ENCODE data around the gene TWIST2.

TWIST2 gene

DNA sequence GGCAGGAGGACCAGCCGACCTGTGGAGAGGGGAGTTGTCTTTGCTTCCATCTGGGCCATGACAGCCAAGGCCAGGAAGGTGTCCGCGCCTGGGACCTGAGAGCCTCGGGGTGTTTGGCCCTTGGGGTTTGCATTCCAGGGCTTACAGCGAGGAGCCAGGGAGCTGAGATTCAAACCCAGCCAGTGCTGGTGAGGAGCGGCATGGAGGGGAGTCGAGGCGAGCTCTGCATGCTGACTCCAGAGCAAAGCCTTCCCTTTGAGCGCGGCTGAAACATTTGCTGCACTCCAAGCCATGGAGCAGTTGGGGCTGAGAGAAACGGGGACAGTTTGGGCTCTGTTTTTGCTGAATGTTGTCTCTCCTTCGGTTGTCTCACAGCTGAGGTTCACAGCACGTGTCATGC lies 77.4 kb downstream of the TWIST2 start:
- no peak for DNase-seq

DNA sequence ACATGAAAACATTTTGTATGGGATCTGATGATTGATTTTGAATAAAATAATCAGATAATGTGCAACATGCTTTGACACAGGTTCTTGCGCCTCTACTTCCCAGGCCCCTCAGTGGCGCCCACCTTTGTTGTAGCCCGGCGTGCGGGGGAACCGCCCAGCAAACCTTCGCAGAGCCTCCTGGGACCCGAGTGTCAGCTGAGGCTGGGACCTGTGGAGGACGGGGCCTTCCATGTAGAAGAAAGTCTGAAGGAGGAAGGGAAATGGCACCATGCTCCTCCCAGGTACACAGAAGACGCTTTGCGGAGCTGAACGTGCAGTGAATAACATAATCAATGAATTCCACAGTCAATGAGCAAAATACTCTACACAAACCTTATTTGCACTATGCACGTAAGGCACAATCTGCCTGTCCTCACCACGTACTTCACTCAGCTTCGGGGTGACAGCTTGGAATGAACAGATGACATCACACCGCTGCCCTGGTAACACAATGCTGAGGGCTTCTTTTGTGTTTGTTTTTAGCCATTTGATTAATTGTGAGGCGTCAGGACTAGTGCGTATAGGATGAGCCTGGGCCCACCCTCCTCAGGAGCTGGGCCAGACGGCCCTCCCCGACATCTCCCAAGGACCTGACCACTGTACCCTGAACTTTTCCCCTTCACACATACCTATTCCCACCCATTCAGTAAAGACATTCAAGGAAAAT lies 78.1 kb downstream of the TWIST2 start:
- DNase-seq, result no peak

DNA sequence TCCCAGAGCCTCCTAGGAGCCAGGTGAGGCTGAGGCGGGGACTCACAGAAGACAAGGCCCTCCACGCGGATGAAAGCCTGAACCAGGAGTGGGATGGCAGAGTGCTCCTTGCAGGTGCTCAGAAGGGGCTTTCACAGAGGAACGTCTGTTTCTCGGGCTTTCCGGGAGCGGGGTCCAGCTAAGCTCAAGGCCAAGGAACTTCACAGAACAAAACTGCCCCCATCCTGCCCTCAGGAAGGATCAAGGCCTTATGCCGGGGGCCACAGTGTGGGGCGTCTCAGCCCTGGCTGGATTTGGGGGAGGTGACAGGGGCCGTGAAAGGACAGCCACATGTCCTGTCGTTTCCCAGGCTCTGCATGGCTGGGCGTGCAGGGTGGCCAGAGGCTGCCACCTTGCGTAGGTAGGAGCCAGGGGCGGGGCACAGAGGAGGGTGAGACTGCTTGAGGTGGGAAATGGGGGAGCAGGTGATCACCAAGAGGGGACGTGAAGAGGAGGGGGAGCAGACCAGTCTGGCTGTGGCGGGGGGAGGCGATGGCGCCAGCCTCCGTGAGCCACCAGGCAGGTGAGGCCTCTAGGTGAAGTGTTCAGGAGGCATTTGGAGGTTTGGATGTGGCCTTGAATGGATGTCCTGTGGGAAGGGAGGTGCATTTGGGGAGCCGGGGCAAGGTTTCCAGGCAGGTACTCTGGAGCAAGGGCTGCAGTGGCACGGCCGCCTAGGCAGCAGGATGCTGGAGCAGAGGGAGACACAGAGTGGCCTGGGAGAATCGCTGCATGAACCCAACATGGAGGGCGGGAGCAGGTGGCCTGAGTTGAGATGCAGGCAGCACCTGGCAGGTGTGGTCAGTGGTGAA lies 79.1 kb downstream of the TWIST2 start:
- DNase-seq, result no peak

DNA sequence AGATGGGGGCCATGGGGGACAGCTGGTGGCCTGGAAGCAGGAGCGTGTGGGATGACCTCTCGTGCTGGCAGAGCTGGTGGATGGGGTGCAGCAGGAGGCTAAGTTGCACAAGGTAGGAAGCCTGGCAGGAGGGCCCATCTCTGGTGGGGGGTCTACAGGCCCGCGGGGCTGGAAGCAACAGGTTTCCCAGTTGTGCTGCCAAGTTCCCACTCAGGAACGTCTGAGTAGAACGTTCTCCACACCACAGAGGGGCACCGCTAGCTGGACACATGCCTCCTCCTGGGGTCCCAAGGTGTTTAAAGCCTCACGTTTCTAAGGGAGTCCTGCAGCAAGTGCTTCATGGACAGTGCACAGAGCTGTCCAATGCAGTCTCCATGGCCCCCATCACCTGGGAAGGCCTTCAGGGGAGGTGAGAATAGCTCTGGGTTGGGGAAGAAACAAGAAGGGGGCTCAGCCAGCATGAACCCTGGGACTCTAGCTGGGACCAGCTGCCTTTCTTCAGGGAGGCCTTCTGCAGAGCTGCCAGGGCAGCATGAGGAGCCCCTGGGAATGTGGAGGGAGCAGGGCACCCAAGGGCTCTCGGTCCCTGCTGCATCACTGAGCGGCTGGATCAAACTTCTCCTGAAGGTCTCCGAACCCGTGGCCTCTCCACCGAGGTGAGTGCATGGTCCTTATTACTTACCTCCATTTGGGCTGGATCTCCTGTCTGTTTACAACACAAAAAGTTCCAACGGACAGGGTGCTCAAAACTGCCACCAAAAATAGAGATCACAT lies 80.0 kb downstream of the TWIST2 start:
- no peak for DNase-seq

DNA sequence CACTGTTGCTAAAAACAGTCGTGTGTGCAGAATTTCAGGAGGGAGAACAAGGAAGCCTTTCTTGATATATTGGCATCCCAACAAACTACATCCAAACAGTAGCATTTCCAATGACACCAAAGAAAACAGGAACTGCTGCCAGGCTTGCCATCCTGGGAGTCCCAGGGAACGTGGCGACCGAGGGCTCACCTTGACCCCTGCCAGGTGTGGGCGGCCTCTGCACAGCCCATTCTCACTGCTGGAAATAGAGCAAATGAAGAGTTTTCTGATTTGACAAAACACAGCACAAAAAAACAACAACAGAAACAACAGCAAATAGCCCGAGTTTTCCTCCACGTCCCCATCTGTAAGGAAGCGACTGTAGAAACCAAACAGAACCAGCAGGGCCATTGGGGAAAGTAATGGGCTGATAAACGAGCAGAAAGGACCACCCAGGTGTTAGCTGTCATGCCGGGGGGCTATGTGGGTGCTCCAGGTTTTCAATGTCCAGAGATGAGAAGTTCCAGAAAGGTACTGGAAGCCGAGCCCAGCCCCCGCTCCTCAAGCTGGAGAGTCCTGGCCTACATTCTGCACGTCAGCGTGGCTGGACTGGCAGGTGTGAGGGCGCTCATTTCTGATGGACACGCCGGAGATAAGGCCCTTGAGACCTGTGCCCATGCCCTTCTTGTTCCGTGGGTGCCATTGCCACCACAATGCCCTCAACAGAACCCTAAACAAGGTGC lies 80.8 kb downstream of the TWIST2 start:
- DNase-seq, result no peak

DNA sequence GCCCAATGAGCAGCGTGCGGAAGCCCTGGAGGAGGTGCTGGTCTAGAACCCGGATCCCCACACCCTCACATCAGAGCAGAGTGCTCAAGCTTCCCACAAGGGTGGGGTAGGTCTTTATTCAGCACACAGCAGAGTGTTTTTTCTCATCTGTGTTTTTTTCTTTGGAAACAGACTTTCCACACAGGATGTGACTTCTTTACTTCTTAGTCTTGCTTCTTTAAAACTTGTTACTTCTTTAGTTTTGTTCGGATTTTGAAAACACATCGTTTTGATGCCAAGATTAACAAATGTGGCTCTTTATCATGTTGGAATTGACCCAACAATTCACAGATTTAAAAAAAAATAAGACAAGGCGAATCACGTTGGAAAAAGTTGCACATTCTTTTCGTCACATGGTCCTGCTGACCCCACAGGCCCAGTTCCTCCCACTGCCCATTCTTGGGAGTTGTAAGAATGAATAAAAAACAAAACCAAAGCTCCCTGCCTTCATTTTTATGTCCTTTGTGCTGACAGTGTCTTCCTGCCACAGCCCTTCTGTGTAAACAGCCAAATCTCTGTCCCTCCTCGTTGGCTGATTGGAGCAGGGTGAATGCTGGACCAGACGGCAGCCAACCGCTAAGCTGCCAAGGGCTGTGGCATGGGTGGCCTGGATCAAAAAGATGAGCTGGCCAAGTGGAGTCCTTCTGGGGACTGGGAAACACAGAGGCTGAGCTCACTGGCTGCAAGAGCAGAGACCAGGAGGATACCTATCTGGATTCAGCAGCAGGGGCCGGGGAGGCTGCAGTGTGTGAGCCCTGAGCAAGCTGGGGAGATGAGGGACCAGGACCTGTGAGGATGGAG lies 81.6 kb downstream of the TWIST2 start:
- DNase-seq, result no peak

DNA sequence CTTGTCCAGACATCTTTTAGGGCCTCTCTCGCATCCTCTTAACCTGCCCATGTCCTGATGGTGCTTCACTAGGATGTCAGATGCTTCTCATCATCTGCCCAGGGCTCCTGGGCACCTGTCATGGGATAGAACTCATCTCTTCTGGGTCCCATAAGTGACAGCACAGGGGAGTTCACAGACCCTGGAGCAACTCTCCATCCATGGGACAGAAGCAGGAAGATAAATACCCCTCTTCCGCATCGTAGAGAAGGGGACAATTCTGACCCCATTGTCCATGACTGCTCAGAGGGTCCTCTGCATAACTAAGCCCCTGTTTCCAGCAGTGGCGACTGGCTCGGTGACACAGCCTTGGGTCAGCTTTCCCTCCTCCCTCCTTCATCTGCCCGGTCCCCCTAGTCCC lies 82.3 kb downstream of the TWIST2 start:
- no peak for DNase-seq

DNA sequence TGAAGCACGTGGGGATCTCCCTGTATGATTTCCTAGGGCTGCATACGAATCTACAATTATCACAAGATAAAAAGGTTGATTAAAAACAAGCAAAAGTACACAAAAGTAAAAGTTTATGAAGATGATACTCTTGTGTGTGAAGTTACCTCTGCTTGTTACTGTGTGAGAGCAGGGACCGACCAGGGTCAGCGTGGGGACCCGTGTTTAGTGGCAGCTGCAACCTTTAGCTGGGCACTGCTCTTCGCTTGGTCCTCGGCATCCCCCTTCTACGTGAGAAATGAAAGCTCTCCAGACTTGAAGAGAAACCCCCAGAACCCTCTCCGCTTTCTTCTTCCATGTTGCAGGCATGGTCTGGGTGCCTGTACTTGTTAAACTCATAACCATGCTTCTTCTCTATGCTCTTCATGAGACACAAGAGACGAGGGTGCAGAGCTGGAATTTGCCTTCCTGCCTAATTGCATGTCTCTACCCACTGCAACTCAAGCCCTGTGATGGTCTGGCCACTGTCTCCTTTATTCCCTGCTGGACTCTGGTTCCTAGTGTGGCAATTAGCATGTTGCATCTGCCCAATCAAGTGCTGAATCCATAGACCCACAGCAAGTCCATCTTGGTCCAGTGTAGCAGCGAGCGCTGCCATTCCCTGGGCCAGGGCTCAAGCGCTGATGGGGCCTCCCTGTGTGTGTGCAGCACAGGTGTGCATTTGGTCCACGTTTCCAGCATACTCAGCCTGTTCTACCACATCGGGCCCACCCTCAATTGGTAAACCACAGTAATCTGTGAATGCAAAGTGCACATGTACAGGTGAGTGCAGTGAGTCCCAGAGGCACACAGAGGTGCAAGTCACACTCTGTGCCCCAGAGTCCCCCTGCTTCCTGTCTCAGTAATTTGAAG lies 88.5 kb downstream of the TWIST2 start:
- no peak for DNase-seq

DNA sequence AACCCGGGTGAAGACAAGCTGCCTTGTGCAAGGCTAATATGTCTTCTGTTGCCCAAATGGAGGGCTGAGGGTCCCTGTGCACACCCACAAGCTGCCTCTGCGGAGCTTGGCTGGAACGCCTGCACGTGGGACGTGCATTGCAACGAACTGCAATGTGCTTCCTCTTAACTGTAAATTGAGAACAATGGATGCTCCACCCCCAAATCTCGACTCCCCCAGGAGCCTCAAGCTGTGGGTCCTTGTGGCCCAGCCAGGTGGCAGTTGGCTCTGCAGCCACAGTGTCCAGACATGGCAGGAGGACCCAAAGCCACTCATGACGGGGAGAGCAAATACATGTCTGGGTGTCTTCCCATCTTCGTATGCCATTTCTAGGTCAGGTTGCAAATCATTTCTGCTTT lies 90.1 kb downstream of the TWIST2 start:
- no peak for DNase-seq

DNA sequence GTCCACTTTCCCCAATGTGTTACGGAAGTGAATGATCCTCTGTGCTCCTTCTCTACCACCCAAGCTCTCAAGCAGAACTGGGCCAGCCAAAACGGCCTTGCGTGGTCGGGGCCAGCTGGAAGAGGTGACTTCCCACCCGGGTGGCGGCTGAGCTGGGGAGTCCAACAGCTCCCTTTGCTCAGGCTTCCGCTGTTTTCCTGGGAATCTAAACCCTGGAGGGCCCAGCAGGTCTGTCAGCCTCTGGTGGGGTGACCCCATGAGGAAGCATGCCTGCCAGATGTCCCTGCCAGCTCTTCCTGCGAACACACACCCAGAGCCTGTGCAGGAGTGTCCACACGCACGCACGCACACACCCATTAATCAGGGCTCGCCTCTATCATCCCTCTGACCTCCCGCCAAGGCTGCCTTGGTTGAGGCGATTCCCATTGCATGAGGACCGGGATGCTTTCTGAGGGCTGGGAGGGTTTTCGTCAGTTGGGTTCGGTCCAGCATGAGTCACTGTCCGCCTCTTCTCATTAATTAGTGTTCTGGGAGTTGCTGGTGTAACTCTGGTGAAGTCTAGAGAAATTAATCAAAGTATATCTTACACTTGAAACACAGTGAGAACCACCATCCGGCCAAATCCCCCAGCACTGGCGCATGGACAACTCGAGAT lies 90.6 kb downstream of the TWIST2 start:
- no peak for DNase-seq

DNA sequence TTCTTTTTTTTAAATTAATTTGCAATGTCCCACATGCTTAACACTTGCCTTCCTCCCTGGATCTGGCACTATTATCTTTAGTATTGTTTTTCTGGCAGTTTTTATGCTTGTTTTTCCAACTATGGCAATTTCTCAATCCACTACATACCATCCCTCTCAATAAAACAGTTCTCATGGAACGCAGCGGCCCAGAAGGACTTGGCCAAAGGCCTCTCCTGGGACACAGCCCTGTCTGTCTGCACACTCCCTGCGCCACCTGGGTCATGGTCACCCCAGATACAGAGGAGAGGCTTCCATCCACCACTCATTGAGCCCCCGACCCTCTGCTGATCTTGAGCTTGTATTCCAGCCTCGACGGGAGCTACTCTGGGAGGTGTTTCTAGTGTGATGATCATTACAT lies 91.2 kb downstream of the TWIST2 start:
- DNase-seq, result no peak

DNA sequence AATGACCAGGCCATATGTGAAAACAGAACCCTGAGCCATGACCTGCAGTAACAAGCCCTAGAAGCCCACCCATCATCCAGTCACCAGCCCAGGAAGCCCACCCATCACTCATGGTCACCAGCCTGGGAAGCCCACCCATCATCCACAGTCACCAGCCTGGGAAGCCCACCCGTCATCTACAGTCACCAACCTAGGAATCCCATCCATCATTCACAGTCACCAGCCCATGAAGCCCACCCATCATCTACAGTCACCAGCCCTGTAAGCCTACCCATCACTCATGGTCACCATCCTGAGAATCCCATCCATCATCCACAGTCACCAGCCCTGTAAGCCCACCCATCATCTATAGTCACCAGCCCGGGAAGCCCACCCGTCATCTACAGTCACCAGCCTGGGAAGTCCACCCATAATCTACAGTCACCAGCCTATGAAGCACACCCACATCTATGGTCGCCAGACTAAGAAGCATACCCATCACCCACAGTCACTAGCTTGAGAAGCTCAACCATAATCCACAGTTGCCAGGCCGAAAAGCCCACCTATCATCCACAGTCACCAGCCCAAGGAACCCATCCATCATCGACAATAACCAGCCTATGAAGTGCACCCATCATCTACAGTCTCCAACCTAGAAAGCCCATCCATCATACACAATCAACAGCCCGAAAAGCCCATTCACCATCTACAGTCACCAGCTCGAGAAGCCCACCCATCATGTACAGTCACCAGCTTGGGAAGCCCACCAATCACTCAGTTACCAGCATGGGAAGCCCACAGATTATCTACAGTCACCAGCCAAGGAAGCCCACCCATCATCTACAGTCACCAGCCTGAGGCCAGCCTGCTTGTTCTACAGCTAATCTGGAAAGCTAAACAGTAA lies 91.9 kb downstream of the TWIST2 start:
- DNase-seq, result no peak

DNA sequence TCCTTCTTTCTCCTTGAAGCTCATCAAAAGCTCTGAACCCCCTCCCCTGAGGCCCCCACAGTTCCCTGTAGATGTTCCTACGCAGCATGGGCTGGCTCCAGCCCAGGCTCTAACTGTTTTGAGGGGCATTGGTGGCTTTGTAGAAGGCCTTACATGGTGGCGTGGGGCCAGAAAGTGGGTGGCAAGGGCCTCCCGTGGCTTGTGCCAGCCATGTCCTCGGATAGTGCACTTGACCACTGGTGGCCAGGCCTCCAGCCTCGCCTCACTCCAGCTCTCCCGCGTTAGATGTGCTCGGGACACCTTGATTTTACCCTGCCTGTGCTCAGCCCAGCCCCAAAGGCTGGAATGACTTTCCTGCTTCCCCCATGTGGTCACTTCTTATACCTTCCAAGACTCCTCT lies 92.9 kb downstream of the TWIST2 start:
- DNase-seq, result no peak

DNA sequence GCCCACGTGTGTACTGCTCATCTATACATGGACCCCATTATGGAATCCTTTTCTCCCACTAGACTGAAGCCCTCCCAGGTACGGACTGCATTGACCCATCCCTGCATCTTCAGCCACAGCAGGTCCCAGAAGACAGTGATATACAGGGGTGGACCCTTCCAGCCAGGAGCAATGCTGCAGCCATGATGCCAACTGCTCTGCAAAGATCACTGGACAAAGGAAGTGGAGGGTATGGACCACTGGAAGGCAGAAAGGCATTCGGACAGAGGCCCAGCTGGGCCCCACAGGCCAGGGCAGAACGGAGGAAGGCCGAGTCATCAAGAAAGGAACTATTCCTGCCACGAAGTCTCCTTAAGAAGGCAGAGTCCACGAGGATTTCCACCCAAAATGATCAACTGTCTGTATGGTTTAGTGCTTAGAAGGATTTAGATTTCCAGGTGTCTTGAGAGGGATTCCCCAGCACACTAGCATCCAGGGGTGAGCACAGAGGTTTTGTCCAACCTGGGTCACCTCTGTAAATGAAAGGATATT lies 93.4 kb downstream of the TWIST2 start:
- DNase-seq, result no peak

DNA sequence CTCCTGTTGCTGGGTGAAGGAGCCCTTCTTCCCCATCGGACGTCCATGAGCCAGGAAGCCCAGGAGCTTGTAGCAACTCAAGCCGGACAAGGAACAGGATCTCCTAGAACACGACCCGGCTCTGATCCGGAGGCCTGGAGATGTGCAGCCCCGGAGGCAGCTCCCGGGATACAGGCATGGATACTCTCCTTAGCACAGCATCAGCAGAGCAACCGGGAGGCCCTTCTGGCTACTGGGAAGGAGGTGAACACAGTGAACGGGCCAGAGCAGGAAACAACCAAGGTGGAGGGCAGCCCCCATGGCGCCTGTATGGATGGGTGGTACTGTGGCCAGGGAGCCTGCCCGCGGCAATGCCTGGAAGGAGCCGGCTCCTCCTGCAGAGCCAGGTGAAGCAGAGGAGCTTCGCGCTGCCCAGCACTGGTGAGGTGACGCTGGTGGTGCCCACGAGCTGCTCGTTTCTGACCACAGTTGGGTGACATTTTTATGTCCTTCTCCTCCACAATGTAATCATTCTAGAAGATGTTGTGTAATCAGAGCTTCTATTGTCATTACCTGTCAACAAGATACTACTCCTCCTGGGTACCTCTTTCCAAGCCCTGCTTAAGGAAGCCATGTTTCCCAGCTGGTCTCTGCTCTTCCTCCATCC lies 94.3 kb downstream of the TWIST2 start:
- no peak for DNase-seq

DNA sequence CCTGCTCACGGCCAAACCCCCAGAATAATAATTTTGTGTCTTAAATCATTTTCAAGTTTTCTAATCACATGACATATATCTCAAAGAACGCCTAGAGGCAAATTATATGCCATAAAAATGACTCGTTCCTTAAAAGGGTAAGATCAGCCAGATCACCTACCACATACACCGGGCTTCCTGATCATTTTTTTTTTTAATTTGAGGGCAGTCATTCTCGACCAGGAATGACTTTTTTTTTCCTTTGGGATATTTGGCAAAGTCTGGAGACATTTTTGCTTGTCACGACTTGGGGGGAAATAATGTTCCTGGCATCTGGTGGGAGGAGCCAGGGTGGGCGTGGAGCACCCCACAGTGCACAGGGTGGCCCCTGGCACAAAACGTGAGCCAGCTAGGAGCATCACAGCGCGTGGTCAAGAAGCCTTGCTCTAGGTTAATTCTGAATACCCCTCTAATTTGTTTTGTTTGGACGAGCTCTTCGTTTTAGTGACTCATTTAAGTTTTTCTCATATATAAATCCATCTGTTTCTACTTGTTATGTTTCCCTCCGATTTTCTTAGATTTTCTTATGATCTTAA lies 94.9 kb downstream of the TWIST2 start:
- DNase-seq, result no peak

DNA sequence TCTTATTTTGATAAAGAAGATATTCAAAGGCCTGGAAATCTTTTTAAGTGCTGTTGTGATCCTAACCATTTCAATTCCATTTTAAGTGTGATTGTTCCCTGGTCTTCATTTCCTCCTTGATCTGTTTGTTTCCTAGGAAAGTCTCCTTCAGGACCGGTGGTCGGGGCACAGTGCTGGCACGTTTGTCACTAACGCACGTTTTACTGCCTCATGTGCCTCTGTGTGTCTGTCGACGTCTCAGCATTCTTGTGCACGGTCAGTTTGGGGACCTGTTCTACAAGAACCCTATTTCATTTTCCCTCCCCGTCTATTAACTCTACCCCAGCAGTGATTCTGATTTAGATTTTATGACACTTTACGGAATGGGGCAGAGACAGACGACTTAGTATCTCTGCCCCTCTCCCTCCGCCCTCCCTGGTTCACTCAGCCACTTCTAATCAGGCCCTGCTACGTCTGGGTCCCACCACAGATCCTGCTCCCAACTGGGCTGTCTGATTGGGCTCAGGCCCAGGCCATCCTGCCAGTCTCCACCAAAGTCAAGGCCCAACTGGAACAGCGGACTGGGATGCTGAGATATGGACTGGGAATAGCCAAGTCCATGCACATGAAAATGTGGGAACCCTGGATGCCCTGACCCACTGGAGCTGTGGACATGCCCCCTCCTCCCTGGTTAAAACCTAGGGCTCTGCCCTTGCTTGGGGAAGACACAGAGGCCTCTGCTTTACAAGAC lies 95.6 kb downstream of the TWIST2 start:
- no peak for DNase-seq

Data from NCI-H146 (cell line).